Astrocyte (in vitro differentiated cells and primary cell): ENCODE data around the gene TOGARAM2.
"Not testable (repeated sequence)": the region's sequence is repeated elsewhere in the genome, so short reads cannot be mapped to it uniquely, and the experiment has no call there.

Source experiments
- CTCF ChIP-seq: IDR thresholded peaks from 2 replicates; pipeline ENCODE4 v1.5.1; 2011; ENCODE audit warnings: low read depth, mild to moderate bottlenecking, inconsistent platforms, low read length, moderate library complexity; ENCODE audit not compliant: insufficient read depth
- EZH2 ChIP-seq: IDR thresholded peaks from 2 replicates; pipeline ENCODE4 v1.6.1; 2012; ENCODE audit warnings: mild to moderate bottlenecking, low read length, inconsistent platforms; ENCODE audit not compliant: insufficient read depth

DNA sequence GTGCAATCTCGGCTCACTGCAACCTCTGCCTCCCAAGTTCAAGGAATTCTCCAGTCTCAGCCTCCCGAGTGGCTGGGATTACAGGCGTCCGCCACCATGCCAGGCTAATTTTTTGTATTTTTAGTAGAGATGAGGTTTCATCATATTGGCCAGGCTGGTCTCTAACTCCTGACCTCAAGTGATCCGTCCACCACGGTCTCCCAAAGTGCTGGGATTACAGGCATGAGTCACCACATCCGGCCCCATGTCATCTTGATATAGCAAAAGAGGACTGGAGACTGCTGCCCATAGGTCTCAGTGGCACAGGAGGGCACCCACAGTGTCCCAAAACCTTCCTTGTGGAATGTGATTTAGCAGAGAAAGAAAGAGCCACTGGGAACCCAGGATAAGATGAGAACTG, 109.2 kb downstream of the TOGARAM2 start:
- not testable (repeated sequence) for TF ChIP-seq CTCF, EZH2
